Muscle layer of duodenum (tissue), 2 donors: Measurements from ENCODE around the gene MAGI2.
A peak's percentile ranks its signal among the peaks of the same experiment; 100 is the strongest.

ENCODE experiments used
- H3K27ac ChIP-seq: one replicate; pipeline ENCODE4 v1.7.0; 2013; ENCODE audit warnings: mild to moderate bottlenecking, low read length
- H3K27me3 ChIP-seq: one replicate; pipeline ENCODE4 v1.7.0; 2013; ENCODE audit warnings: low read depth, mild to moderate bottlenecking, control low read depth, low read length
- H3K36me3 ChIP-seq, 2 donors: one replicate each; pipeline ENCODE4 v1.7.0; 2013; ENCODE audit warnings: low read length in 2 of 2, control low read depth in 1 of 2, mild to moderate bottlenecking in 1 of 2; ENCODE audit not compliant: insufficient read depth in 2 of 2, control insufficient read depth in 1 of 2
- H3K4me1 ChIP-seq, 2 donors: one replicate each; pipeline ENCODE4 v1.7.0; 2013; ENCODE audit warnings: low read length in 2 of 2, mild to moderate bottlenecking in 2 of 2, control low read depth in 1 of 2, moderate library complexity in 1 of 2; ENCODE audit not compliant: insufficient read depth in 2 of 2, control insufficient read depth in 1 of 2
- H3K4me3 ChIP-seq, 2 donors: one replicate each; pipeline ENCODE4 v1.7.0; 2013; ENCODE audit warnings: low read length in 2 of 2, low read depth in 1 of 2, mild to moderate bottlenecking in 1 of 2
- H3K9me3 ChIP-seq, 2 donors: one replicate each; pipeline ENCODE4 v1.7.0; 2013; ENCODE audit warnings: low read length in 2 of 2, control low read depth in 1 of 2, mild to moderate bottlenecking in 1 of 2; ENCODE audit not compliant: control insufficient read depth in 1 of 2
- donor health status: healthy.

The MAGI2 gene

GRCh38 chr7:79211724-79212123, 241.7 kb downstream of the MAGI2 start:
- Histone ChIP-seq H3K4me1 (no peaks in the 10 kb centered on the region), H3K9me3 (no peaks in the 10 kb centered on the region), H3K36me3 (no peaks in the 10 kb centered on the region), H3K4me3 (no peak overlapping the region), H3K27ac (no peak overlapping the region), H3K27me3 (no peaks in the 10 kb centered on the region)

DNA sequence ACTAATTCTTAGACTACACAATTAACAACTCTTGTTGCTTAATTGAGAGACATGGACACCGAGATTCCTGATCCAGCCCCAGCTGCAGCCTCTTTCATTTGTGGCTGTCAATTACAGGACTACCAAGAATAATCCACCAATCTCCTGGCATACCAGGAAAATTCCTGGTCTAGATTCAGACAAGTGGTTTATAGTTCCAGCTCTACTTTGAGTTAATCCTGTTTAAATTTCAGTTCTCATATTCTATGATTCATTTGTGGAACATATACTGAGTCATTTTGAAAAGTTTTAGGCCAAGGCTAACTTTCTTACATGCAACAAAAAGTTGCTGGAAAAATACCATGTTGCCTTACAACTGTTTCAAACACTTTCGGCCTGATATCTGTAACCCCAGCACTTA, 253.5 kb downstream of the MAGI2 start:
- Histone ChIP-seq H3K36me3 (no peaks in the 10 kb centered on the region), H3K4me3 (no peak overlapping the region), H3K4me1 (no peaks in the 10 kb centered on the region), H3K27ac (no peak overlapping the region), H3K27me3 (no peaks in the 10 kb centered on the region), H3K9me3 (no peaks in the 10 kb centered on the region)

DNA sequence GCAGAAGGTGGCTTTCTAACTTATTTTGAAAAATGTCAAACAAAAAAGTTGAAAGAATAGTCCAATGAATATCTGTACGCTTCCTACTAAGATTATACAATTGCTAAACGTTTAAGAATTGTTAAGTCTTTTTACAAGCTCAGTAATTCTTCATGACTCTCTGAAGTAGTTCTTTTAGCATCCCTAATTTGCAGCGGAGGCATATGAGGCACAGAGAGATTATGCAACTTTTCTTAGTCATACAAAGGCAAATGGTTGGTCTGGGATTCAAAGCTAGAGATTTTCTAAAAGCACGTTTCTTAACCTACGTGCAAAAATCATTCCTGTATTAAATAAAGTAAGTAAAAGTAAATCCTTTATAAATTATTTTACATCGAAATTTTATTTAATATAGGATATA, 254.2 kb downstream of the MAGI2 start:
- no peak overlapping the region for H3K27ac ChIP-seq
- H3K36me3 ChIP-seq, result no peaks in the 10 kb centered on the region
- no peaks in the 10 kb centered on the region for H3K27me3 ChIP-seq
- H3K9me3 ChIP-seq, result no peaks in the 10 kb centered on the region
- no peak overlapping the region for H3K4me3 ChIP-seq
- no peaks in the 10 kb centered on the region for H3K4me1 ChIP-seq

DNA sequence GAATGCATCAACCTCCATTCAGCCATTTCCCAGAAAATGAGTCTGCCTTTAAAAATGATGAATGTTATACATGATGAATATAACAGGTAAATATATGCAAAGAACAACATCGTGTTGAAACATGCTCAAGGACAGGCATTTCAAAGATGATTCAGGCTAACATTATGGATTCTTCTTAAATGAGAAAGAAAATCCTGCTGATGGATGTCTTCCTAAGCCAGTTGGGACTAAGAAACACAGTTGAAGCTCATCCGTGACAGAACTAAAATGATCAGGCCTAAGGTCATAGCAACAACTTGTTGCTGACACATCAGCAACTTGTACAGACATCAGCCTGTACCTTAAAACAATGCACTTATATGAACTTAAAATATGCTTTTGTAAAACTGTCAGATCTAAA, 267.9 kb downstream of the MAGI2 start:
- Histone ChIP-seq H3K4me1 (no peaks in the 10 kb centered on the region), H3K9me3 (no peaks in the 10 kb centered on the region), H3K27me3 (no peaks in the 10 kb centered on the region), H3K36me3 (no peaks in the 10 kb centered on the region), H3K4me3 (no peak overlapping the region), H3K27ac (no peak overlapping the region)

GRCh38 chr7:79182283-79182682, 271.2 kb downstream of the MAGI2 start:
- H3K9me3 ChIP-seq, result no peaks in the 10 kb centered on the region
- no peak overlapping the region for H3K4me3 ChIP-seq
- H3K27ac ChIP-seq, result no peak overlapping the region
- H3K27me3 ChIP-seq, result no peaks in the 10 kb centered on the region
- H3K4me1 ChIP-seq, result no peaks in the 10 kb centered on the region
- no peaks in the 10 kb centered on the region for H3K36me3 ChIP-seq

- Histone ChIP-seq H3K27ac (no peak overlapping the region), H3K4me1 (no peaks in the 10 kb centered on the region), H3K9me3 (no peaks in the 10 kb centered on the region), H3K27me3 (no peaks in the 10 kb centered on the region), H3K36me3 (no peaks in the 10 kb centered on the region), H3K4me3 (no peak overlapping the region)
Observed at GRCh38 chr7:79180533-79180932, 272.9 kb downstream of the MAGI2 start.

DNA sequence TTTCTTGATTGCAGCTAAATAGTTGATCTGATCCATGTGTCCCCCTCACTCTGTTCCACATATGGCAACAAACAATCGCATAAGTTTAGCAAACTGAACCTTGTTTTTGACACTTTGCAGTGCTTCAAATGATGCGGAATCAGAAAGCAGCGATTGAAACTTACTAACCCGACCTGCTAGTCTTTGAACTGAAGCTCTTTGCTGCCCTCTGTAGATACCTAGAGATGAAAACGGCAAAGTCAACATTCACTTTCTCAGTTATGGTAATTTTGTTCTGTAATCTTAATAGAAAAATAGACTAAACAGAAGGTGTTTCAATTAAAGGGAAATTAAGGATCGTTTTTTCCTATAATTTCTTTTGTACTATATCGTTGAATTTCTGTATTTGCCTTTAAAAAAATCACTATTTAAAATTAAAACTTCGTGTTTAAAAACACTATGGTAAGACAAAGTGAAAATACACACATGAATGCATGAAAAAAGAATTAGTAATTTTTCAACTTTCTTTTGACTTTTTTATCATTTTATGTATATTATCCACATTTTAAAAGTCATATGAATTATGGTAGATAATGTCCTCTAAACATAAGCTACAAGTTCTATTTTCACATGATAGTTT, 276.5 kb downstream of the MAGI2 start:
- H3K4me3 ChIP-seq, result peak overlapping the region in 1 of 2 donors; percentile 33
- no peak overlapping the region for H3K27ac ChIP-seq
- no peaks in the 10 kb centered on the region for H3K9me3 ChIP-seq
- no peaks in the 10 kb centered on the region for H3K4me1 ChIP-seq
- H3K27me3 ChIP-seq, result no peaks in the 10 kb centered on the region
- no peaks in the 10 kb centered on the region for H3K36me3 ChIP-seq

DNA sequence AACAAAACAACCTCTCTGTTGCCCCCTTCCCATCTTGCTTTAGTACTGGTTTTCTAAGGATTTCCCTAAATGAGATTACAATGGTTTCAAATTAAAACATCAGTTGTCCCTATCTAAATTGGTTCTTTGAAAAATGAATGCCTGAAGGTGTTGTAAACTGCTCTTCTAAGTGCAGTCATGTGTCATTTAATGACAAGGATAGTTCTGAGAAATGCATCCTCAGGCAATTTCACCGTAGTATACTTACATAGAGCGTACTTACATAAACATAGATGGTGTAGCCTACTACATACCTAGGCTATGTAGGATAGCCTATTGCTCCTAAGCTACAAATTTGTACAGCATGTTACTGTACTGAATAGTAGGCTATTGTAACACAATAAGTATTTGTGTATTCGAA, 278.1 kb downstream of the MAGI2 start:
- Histone ChIP-seq H3K27ac (no peak overlapping the region), H3K36me3 (no peaks in the 10 kb centered on the region), H3K4me1 (no peaks in the 10 kb centered on the region), H3K9me3 (no peaks in the 10 kb centered on the region), H3K4me3 (no peak overlapping the region), H3K27me3 (no peaks in the 10 kb centered on the region)

GRCh38 chr7:79165225-79165624, 288.2 kb downstream of the MAGI2 start:
- H3K27me3 ChIP-seq, result no peaks in the 10 kb centered on the region
- H3K4me1 ChIP-seq, result no peaks in the 10 kb centered on the region
- H3K4me3 ChIP-seq, result no peak overlapping the region
- no peaks in the 10 kb centered on the region for H3K9me3 ChIP-seq
- no peaks in the 10 kb centered on the region for H3K36me3 ChIP-seq
- no peak overlapping the region for H3K27ac ChIP-seq

- Histone ChIP-seq H3K27me3 (no peaks in the 10 kb centered on the region), H3K36me3 (no peaks in the 10 kb centered on the region), H3K9me3 (no peaks in the 10 kb centered on the region), H3K4me1 (no peaks in the 10 kb centered on the region), H3K27ac (no peak overlapping the region), H3K4me3 (no peak overlapping the region)
Observed at GRCh38 chr7:79159040-79159664, 294.3 kb downstream of the MAGI2 start.

DNA sequence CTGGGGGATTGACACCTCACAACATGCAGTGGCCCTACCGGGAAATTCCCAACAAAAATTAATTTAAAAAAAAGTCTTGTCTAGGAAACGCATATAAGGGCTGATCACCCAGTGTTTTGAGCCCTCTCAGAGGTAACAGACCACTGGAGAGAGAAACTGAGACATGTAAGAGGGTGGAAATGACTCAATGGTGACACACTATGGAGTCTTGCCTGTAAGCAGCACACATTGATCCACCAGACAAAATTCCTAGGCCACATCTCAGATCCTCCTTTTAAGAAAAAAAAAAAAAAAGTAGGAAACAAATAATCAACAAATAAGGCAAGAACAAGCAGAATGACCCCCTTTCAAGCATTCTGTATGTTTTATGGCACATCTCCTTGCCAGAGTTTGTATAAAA, 296.2 kb downstream of the MAGI2 start:
- H3K9me3 ChIP-seq, result no peaks in the 10 kb centered on the region

GRCh38 chr7:79149831-79150230, 303.6 kb downstream of the MAGI2 start:
- Histone ChIP-seq H3K27me3 (no peaks in the 10 kb centered on the region), H3K4me3 (no peak overlapping the region), H3K9me3 (no peaks in the 10 kb centered on the region), H3K36me3 (no peaks in the 10 kb centered on the region), H3K27ac (no peak overlapping the region), H3K4me1 (no peaks in the 10 kb centered on the region)

More for the DNA sequence above, 296.2 kb downstream of the MAGI2 start:
- H3K36me3 ChIP-seq, result no peaks in the 10 kb centered on the region
- H3K4me1 ChIP-seq, result no peaks in the 10 kb centered on the region
- no peak overlapping the region for H3K27ac ChIP-seq
- no peaks in the 10 kb centered on the region for H3K27me3 ChIP-seq
- H3K4me3 ChIP-seq, result no peak overlapping the region
